Stimulated activated CD8-positive, alpha-beta memory T cell treated with anti-CD3 and anti-CD28 coated beads, Interleukin-7, amount 100 ng/mL, for 1 hour (primary cell): Measurements from ENCODE around the gene HES7.
"Not testable (repeated sequence)": the region's sequence is repeated elsewhere in the genome, so short reads cannot be mapped to it uniquely, and the experiment has no call there.

ENCODE experiments used
- DNase-seq, 2 donors: peaks; one replicate each; pipeline ENCODE4 v3.0.0-alpha.2; 2020; ENCODE audit warnings: low read depth in 2 of 2

Gene HES7

DNA sequence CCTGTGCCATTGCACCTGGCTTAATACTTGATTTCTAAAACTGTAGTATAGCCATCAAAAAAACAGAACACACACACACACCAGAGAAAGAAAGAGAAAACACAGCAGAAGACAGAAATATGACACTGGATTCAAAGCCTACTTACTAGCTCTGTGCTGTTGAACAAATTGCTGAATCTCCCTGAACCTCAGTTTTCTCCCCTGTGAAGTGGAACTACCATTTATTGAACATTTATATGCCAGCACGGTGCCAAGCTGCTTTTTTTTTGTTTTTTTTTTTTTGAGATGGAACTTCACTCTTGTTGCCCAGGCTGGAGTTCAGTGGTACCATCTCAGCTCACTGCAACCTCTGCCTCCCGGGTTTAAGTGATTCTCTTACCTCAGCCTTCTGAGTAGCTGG, 23.1 kb downstream of the HES7 start:
- no peak for DNase-seq

DNA sequence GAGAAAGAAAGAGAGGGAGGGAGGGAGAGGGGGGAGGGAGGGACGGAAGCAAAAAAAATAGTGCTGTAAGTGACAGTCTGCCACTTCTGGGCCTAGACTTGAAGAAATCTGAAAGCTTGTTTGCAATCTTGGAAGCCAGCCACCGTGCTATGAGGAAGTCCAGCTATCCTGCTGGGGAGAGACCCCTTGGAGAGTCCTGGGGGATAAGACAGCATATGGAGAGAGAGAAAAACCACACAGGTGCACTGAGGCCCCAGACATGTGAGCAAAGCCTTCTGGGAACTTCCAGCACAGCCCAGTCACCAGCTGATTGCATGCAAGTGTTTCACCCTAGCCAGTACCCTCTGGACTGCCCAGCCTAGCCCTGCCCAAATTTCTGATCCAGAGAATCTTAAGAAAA, 23.8 kb downstream of the HES7 start:
- no peak for DNase-seq

DNA sequence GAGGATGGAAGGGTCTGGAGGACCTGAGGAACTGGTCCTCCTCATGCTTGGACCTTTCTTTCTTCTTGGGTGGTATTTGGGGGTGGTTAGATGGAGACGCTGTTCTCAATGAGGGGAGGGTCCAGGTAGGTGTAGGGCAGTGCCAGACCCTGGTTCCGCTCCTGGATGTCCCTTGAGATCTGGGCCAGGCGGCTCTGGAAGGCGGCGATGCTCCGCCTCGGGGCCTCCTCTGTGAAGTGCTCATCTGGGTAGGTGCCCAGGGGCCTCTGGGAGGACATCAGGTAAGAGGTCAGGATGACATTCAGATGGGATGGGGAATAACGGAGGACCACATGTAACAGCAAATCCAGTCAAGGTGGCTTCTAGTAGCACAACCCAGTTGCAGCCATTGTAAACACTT, 27.4 kb downstream of the HES7 start:
- no peak for DNase-seq

DNA sequence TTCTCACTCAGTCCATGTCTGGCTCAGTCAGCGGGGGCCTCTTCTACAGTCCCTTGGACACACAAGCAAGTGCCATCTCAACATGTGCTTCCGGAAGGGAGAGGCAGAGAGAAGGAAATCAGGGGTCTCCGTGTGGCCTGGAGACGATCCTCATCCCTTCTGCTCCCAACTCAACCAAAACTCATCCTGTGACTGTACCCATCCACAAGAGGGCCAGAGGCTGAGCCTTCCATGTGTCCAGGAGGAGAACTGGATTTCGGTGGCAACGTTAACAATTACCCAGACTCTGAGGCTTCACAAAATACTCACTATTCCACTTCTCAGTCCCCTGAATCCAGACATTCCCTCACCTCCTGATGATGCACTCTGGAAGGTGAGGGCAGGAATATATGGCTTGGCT, 28.5 kb downstream of the HES7 start:
- no peak for DNase-seq

GRCh38 chr17:8091033-8091687, 32.7 kb downstream of the HES7 start:
- no peak for DNase-seq

GRCh38 chr17:8089728-8090127, 34.2 kb downstream of the HES7 start:
- DNase-seq, result no peak

DNA sequence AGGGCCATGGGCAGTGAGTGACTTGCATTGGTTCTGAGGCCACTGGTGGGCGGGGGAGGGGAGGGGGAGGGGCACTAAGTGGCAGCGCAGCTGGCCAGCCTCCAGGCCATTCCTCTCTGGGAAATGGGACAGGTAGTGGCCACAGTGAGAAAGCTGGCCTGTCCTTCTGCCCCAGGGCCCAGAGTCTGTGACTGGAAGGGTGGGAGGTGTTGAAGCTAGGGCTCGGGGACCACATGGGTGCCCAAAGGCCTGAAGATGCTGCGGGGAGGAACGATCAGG, 36.0 kb downstream of the HES7 start:
- no peak for DNase-seq

DNA sequence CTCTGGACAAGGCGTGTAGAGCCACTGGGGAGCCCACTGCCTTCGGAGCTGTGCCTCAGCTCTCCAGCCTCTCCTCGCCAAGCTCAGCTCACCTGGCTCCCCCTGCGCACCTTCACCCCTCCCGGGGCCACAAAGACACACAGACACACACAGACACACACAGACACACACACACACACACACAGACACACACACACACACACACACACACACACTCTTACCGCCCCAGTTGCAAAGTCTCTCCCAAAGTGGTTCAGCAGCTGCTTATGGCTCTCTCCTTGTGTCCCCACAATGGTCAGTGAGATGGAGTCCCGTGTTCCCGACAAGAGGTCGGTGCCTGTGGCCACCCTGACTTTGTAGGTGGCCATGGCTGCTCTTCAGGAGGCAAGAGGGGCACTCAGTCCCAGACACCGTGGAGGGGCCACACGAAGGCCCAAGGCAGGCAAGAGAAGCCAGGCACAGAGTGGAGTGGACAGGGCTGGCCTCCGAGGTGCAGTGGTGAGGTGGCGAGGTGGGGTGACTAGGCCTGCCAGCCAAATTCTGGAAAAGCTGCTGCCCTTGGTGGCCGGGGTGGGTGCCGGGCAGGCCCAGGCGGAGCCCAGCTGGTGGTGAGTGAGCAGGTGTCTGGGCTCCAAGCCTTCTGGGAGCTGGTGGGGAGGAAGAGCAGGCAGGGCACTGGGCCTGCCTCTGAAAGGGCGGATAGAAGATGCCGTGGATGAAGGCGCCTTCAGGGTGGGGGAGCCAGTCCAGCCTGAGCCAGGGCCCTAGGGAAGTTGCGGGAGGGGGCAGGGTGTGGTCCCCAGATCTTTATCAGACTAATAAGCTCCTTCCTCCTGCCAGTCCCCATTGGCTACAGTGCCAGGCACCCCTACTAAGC, 36.6 kb downstream of the HES7 start, which contains the start of gene ALOX12B:
ALOX12B (minus strand) TSS at position 642 of the 877 bp plus-strand sequence; CDS start at position 368, 274 bp downstream.
- no peak for DNase-seq

DNA sequence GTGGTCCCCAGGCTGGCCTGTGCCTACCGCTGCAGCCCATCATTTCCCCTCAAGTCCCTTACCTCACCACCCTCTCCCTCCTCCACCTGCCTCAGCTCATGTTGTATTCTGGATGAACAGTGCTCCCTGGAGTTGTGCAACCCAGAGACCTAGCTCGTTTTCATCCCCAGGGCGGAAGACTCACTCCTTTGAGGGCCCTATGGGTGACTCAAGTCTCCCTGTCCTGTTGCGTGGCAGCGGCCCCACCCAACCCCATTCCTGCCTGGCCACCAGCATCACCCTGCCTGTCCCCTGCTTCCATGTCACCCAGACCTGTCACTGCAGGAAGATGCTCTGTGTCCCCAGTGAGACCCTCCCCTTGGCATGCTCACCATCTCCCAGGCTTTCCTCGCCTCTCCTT, 39.7 kb downstream of the HES7 start:
- DNase-seq, result no peak

- no peak for DNase-seq
These were observed 41.6 kb downstream of the HES7 start for GRCh38 chr17:8082292-8082691.

- DNase-seq, result no peak
These were observed 42.0 kb downstream of the HES7 start for GRCh38 chr17:8081876-8082275.

DNA sequence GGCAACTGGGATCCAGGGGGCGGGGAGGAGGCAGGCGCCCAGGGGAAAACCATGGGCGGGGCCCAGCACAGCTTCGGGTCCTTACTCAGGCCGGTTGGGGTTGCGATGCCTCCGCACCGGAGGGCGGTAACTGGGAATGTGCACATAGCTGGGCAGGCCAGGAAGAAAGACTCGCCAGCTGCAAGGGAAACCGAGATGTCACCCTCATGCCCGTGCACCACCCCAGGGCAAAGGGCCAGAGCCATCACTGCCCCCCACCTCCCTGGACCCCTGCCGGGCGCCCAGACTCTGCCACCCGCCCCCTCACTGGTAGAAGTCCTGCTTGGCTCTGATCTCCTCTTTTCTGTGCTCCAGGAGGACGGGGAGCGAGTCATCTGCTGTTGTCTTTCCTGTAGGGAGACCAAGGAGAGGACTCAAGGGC, 43.1 kb downstream of the HES7 start:
- DNase-seq, result no peak

DNA sequence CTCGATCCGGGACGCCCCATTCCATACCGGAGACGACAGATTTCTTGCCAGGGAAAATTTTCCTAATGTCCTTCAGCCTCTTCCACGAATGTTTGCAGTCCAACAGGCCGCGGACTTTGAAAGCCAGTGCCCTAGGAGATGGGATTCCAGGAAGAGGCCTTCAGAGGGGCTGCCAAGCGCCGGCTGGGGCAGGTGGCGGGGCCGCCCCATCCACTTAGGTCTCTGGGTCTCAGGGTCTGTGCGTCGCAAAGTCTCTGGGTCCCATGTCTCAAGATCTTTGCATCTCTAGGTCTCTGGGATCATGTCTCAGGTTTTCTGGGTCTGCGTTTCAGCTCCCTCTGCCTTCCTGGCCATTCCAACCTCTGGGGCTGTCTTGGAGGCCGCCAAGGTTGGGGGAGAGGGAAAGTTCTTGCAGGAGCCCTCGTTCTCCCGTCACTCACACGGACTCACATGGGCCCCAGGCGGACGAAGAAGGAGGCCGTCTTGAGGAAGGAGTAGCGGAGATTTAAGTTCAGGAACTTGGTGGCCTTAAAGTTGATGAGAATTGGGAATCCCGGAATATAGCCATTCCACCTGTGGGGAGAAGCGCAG, 43.6 kb downstream of the HES7 start:
- DNase-seq, result no peak

- peak; percentile 50 to 64 for DNase-seq
These were observed 44.4 kb downstream of the HES7 start for GRCh38 chr17:8079291-8080207.

DNA sequence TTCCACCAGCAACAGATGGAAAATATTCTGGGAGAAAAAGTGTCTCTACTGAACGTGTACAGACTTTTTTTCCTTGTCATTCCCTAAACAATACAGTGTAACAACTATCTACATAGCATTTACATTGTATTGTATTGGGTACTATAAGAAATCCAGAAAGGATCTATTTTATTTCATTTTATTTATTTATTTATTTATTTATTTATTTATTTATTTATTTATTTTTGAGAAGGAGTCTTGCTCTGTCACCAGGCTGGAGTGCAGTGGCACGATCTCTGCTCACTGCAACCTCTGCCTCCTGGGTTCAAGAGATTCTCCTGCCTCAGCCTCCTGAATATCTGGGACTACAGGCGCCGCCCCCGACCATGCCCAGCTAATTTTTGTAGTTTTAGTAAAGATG, 46.0 kb downstream of the HES7 start:
- DNase-seq, result not testable (repeated sequence)

DNA sequence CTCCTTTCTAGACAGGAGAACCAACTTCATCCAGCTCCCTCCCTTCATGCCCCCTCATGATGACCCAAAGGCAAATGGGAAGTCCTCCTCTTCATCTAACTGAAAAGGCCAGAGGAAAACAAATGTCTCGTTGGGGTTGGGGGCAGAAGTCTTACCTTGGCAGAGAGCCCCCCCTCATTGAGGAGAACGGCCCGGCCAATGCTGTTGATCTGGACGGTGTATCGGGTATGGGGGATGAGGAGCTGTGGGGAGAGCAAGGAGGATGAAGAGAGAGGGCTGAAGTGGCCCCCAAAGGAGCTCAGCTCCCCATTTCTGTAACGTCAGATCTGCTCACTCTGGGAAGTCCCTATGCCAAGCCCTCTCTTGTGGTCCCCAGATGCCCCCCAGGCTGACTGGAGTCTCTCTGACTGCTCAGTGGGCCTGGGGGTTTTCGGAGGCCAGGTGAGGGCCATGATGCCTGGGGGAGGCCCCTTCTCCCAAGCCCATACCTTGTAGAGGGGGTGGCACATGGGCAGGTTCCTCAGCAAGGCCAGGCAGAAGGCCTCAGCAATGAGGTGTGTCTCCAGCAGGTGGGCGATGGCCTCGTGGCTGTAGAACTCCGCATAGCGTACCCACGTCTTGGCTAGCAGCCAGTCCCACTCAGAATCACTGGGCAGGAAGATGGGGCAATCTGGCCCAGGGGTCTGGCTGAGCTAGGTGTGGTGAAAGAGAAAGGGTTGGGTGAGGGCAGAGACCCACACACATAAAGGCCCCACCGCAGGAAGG, 47.2 kb downstream of the HES7 start:
- no peak for DNase-seq

DNA sequence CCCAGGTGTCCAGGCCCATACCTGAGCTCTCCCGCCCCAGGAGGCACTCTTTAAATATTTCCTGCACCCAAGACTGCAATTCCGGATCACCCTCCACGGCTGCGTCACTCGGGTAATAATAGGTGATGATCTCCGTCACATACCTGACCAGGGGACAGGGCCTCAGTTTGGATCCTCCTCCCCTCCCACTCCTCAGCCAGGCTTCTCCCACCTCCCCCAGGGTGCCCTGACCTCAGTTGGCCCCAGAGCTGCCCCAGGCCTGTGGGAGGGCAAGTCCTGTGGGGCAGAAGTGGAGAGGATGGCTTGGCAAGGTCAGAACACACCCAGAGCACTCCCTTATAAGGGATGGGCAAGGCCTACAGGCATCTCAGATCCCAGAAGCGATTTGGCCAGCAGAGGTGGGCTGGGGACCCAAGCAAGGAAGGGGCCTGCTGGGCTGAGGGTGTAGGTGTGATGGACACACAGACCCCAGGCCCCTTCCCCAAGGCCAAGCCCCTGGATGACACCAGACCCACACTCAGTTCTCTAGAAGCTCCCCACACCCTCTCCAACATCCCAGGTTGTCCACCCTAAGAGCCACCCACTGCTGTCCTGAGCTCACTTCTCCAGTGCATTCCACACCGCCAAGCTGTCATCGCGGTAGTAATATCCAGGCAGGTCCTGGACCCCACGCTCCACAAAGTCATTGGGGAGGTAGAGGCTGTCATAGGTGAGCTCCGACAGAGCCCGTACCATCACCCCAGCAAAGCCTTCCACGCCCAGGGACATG, 48.1 kb downstream of the HES7 start:
- no peak for DNase-seq

GRCh38 chr17:8075081-8075480, 48.8 kb downstream of the HES7 start:
- DNase-seq, result no peak

DNA sequence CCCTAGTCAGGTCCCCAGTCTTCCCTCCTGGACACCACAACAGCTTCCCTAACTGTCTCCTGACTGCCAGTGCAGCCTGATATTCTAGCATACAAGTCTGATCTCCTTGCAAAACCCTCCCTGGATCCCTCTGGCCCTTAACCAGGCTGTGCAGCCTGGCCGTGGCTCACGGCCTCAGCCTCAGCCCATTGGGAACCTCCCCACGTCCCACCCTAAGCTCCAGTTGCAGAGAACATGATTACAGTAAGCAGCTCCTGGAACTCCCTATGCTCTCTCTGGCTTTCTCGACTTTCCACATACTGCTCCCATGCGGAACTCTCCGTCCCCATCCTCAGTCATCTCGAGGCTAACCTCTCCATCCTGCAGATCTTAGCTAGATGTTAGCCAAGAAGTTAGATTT, 49.4 kb downstream of the HES7 start:
- DNase-seq, result no peak
